ENCODE results near the gene EPHB2.
A peak's percentile ranks its signal among the peaks of the same experiment; 100 is the strongest.
"Not testable (repeated sequence)": the region's sequence is repeated elsewhere in the genome, so short reads cannot be mapped to it uniquely, and the experiment has no call there.

The EPHB2 gene

DNA sequence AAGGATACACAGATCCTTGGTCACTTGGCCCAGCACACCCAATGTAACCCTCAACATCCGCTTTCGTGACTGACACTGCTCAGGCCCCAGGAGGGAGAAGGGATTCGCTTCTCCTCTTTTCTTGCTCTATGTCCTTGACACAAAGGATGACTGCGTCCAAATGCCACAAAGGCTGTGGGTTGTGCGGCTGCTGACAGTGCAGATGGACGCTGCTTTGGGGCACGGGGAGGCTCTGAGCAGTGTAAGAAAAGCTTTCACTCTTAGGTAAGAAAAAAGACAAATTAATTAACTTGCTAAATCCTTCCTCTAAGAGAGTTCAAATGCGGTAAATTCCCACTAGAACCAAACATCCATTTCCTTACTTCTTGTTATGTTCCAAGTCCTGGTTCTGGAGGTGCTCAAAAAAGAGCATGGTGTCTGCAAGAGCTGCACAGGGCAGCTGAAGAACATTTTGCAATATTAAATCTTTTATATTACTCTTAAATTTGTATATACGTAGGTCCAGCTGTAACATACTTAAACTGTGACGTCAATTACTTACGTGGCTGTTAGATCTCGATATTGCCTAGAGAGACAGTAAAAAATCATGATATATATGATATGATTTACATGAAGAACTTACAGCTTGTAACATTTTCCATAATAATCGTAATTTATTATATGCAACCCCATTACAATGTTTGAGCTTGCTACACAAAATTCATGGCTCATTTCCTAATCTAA lies 19.4 kb upstream of the EPHB2 start:
- DNase-seq: no peak

DNA sequence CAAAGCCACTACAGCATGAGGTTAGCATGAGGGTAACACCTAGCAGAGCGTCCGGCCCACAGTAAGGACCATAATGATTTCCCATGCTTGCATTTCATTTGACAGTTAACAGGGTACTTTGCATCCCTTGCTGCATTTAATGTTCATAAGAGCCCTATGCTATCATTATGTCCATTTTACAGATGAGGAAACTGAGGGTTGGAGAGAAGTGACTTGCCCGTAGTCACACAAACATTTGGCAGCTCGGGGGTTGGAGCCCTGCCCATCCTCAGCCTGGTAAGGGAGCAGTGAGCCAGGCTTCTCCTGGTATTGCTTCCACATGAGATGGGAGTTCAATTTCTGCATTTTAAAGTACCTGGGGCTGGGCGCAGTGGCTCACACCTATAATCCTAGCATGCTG lies 16.5 kb upstream of the EPHB2 start:
- DNase-seq: no peak

DNA sequence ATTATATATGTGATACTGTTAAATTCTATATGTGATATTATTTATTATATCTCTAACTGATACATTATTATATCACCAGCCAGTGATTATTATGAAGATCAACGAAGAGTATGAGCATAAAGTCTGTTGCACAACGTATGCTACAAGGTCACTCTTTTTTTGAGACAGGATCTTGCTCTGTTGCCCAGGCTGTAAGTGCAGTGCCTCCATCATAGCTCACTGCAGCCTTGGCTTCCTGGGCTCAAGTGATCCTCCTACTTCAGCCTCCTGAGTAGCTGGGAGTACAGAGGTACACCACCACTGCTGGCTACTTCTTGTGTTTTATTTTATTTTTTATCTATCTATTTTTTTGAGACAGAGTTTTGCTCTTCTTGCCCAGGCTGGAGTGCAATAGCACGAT lies 14.0 kb upstream of the EPHB2 start:
- DNase-seq: no peak

DNA sequence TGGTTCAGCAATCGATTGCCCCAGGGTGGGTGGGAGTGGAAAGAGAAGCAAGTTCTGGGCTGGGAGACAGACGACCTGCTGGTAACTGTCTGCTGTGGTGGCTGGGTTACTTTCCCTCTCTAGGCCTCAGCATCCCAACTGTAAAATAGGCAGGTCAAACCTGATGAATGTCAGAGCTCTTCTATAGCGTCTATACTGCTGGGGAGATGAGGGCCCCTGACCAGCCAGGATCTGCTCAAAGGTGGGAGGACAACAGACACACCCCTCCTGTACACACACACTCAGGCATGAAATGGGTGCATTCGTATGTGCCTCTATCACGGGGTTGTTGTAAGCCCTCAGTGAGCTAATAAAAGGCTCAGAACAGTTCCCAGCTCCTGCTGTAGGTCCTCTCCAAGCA lies 12.7 kb upstream of the EPHB2 start:
- no peak for DNase-seq

DNA sequence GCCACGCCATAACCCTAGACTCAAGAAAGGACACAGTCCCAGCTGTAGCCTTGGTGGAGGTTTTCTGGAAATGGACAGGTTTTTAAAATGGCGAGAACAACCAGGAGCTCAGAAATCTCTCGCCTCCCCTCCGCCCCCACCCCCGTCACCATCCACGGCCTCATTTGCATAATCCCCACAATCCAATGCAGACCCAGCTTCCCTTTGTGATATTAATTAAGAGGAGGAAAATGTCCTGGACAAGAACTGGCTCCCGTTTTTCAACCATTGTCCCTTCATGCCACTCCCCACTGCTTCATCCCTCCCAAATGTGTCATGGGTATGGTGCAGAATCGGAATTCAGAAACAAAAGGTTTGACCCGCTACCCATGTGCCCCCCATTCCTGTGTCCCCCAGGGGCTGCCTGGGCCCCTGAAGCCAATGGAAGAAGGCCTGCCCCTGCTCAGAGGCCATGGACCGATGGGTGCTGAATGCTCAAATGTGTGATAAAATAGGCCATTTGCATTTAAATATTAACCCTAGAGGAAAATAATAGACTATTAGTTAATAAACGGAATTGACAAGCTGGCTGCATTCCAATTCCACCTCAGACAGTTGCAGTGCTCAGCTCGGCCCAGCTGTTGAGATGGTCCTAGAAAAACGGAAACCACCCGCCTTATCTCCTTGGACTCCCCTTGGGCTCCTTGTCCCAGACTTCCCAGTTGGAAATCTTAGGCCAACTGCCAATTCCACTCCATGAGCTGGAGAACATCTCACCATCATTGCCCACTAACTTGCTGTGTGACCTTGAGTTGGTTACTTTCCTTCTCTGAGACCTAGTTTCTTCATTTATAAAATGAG lies 10.7 kb upstream of the EPHB2 start:
- DNase-seq: no peak

DNA sequence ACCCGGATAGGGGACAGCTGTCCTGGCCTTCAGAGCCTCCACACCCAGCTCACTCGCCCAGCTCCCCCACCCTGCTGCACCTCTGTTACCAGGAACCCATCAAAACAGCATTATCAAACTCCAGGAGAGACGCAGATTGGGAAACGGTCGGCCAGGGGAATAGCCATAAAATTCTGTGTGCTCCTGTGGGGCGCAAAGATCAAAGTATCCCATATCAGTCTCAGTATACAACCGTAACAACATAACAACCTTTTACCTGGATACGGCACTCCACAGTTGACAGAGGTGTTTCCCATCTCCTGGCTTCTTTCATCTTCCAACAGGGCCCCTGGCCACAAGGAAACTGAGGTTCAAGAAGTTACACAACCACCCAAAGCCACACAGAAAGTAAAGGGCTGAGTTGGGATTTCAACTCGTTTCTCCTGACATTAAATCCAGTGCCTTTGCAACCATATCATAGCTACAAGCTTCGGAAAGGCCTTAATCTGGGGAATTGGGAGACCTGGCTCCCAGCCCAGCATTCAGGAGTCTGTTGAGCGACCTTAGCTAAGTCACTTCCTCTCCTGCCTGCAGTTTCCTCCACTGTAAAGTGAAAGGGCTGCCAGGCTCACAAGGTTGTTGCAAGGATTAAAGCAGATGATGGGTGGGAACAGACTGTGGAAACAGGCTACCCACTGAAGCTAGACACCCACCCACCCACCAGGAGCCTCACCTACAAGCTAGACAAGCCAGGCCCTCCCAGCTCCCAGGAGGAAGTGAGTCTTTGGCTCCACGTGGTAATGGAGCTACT lies 8.1 kb upstream of the EPHB2 start:
- DNase-seq: no peak

DNA sequence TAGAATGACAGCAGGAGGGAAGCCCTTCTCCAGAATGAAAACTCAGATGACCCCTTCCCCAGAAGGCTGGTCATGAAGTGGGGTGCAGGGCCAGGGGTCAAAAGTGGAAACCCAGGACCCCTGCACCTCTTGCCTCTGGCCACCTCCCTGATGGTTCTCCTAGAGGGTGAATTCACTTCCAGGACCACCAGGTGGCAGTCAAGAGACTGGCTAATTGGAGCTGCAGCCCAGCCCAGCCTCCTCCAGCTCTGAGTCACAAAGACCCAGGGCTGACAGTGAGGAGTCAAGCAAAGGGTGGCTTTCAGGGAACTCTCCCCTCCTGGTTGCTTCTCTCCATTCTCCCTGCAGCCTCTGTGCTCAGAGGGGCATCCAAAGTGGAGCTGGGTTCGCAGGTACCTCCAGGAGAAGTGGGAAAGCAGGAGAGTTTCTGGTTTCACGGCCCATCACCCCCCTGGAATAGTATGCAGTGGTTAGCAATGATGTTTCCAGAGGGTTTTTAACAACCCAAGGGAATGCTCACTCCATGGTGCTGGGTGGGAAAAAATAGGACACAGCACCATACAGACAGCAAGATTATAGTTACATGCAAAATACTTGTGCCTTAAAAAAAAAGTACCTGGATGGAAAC lies 6.1 kb upstream of the EPHB2 start:
- peak; percentile 75 for DNase-seq

DNA sequence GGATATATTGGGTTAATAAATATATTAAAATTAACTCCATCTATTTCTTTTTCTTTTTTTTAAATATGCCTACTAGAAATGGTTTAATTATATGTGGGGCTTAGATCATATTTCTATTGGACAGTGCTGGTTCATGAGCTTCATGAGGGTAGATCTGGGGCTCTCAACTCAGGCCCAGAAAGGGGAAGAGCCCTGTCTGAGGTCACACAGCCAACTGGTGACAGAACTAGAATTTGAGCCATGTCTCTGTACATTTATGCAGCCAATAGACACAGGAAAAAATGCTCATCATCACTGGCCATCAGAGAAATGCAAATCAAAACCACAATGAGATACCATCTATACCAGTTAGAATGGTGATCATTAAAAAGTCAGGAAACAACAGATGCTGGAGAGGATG lies 5.1 kb upstream of the EPHB2 start:
- no peak for DNase-seq

DNA sequence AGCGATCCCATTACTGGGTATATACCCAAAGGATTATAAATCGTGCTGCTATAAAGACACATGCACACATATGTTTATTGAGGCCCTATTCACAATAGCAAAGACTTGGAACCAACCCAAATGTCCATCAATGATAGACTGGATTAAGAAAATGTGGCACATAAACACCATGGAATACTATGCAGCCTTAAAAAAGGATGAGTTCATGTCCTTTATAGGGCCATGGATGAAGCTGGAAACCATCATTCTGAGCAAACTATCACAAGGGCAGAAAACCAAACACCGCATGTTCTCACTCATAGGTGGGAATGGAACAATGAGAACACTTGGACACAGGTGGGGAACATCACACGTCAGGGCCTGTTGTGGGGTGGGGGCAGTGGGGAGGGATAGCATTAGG lies 4.5 kb upstream of the EPHB2 start:
- not testable (repeated sequence) for DNase-seq

DNA sequence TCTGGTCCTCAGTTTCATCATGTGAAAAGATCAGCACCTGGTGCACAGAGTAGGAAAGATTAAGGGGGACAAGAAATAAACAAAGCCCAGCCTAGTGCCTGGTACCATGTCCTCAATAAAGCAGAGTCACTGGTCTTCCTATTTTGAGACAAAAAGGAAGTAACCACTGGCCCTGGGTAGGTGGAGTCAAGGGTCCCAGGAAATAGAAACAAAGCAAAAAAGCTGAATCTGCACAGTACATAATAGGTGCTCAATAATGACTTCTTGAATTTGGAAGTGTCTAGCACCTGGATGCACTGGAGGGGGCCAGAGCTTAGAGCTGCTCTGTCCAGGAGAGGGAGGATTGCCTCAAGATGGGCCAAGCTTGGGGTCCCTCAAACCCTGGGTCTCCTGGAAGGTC lies 1.9 kb upstream of the EPHB2 start:
- no peak for DNase-seq

DNA sequence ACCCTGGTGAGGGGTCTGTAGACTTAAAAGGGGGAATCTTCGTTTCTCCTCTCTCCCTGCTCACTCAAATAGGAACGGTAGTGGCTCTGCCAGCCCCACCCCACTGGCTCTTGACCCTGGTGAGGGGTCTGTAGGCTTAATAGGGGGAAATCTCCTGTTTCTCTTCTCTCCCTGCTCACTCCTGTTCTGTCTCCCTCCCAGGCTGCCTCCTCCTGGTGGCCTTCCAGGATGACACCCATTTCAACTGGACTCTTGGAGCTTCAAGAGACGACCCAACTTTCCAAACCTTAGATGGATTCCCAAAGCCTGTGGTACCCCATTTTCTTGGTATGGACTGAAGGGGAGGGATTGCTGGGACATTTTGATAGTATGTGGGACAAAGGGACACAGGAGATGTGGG lies 1.4 kb upstream of the EPHB2 start:
- no peak for DNase-seq

DNA sequence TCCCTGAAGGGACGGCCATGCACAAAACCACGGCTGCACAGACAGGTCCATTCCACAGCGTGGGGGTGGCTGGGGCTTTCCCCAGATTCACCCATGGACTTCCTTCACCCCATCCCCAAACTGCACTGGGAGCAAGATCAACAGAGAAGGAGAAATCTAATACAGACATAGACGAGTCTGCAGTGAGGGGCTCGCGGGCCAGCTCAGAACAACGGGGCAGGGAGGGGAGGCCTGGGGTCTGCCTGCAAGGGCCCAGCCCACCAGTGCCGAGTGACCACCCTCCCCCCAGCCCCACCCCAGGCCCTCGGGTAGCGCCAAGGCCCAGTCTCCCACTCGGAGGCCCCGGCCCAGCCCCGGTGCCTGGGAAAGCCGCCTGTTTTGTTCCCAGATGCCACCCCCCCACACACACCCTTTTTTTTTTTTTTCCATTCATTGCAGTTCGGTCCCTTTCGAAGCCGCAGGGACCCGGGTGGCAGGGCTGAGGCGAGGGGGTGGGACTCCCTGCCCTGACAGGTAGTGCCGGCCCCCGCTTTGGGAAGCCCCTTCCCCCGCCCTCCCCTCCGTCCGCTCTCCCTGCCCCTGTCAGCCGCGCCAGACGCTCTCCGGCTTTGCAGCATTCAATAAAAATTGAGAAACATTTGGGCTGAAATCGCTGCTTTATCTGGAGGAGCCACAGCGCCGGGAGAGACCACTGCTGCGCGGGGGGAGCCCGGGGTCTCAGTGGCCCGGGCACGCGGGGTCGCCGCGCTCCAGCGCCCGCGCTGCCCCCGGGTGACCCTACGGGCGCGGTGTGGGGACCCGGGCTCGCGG lies 543 bp upstream of the EPHB2 start:
- DNase-seq: peak; percentile 59

DNA sequence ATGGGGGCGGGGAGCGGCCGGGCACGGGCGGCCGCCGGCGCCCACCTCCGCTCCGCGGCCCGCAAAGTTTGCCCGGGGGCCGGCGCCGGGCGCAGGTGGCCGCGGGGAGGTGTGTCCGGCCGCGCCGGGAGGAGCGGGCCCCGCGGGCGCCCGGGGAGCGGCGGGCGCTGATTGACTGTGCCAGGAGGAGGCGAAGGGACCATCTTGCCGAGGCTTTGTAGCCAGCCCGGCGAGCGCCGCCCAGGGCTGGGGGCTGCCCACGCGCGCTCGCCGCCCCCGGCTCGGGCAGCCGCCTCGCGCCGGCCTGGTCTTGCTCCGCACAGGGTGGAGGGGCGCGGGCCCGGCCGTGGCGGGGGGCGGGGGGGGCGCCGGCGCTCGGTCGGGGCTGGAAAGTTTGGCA lies 432 bp downstream of the EPHB2 start:
- no peak for DNase-seq

DNA sequence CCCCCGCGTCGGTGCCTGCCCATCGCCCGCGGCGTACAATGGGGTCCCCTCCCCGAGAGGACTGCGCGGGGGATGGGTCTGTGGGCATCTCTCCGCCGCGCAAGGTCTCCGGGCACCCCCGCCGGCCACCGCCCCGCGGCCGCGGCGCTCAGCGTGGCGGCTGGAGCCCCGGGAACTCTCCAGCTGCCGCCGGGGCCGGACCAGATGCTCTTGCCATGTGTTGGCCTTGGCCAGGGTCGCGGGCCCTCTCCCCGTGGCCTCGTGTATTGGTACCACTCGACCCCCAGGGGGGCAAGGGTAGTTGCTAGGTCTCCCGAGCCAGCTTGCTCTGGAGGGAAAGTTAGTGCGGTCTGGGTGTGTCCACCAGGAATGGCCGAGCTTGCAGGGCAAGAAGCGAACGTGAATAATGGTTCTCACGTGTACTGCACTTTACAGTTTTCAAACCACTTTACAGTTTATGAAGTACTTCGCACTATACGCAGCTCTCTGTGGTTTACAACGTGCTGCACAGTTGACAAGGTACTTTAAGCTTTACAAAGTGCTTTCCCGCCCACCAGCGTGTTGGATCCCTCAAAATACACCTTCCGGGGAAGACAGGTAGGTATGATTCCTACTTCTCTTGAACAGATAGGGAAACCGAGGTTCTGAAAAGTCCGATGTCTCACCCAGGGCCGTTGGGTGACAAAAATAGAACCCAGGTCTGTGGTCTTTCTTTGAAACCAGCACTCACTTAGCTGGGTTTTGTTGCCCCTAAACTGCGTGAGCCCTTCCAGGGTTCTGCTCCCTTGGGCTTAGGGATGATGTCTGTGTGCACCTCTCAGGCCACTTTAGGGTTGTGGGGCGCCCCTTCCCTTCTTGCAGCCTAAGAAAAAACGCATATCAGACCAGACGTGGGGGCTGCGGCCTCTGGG lies 1.2 kb downstream of the EPHB2 start:
- no peak for DNase-seq

DNA sequence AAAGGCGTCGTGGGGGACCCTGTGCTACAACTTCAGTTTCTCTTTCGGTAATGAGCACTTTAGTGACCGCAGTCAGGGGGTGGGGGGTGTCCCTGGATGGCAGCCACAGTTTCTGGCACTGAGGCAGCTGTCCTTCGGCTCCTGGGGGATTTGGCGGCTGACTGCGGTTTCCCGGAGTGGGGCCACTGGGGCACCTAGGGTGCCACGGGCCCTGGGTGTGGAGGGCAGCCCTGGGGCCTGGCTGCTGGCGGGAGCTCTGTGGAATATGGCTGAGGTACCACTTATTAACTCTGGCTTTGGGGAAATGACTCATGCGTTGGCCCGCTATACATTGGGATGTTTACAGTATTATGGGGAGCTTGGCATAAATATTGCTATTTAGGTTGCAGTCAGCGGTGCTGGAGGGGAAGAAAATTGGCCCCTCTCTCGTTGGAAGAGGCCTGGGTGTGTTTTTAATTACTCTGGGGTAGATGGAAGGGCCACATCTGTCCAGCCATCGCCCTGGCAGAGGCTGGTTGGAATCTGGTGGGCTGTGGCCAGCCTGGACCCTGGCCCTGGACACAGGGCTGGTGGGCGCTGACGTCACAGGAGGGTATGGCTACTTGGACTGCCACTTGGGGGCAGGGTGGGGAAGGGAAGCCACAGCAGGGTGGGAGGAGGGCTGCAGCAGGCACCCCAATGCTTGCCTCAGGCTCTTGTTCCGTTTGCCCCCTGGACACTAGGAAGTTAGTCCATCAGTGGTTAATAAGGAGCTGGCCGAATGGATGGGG lies 2.0 kb downstream of the EPHB2 start:
- DNase-seq: no peak

DNA sequence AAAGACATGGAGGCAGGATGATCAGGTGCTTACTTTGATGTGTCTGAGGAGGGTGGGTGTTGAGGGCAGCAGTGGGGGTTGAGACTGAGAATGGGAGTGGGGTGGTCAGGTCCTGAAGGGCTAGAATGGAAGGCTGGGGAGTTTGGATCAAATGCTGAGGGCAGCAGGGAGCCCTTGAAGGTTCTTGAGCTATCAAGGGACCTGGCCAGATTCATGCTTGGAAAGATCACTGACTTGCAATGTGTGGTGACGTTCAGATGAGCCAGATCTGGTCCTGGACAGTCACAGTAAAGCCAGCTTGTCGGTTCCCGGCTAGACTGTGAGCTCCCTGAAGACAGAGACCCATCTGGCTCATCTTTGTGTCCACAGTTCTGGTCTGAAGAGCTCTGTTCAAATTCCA lies 3.8 kb downstream of the EPHB2 start:
- no peak for DNase-seq

DNA sequence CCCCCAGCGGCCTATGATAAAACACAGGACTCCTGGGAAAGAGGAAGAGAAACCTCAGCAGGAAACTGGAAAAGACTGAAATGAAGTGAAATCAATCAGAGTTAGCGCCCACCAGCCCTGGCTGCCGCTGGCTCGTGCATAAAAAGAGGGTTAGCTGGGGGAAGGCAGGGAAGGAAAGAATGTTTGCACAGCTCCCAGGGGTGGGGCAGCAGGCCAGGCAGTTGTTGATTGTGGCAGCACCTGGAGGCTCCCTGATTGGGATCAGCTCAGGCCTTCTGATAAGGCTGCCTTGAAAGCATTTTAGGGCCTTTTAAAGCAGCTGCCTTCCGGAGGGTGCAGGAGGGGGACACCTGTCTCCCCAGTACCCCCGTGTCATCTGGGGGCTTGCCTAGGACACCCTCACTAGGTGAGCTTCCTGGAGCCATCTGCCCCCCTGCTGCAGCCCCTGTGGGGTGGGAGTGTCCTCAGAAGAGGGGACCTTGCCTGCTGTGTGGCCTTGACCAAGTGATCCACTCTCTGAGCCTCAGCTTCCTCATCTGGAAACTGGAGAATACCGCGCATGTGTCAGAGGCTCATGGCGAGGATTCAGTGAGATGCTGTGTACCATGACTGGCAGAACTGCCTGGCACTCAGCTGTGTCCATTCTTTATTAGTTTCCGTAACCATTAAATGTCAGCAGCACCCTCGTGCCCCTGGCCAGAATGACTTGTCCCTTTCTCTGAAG lies 6.6 kb downstream of the EPHB2 start:
- peak; percentile 57 for DNase-seq

DNA sequence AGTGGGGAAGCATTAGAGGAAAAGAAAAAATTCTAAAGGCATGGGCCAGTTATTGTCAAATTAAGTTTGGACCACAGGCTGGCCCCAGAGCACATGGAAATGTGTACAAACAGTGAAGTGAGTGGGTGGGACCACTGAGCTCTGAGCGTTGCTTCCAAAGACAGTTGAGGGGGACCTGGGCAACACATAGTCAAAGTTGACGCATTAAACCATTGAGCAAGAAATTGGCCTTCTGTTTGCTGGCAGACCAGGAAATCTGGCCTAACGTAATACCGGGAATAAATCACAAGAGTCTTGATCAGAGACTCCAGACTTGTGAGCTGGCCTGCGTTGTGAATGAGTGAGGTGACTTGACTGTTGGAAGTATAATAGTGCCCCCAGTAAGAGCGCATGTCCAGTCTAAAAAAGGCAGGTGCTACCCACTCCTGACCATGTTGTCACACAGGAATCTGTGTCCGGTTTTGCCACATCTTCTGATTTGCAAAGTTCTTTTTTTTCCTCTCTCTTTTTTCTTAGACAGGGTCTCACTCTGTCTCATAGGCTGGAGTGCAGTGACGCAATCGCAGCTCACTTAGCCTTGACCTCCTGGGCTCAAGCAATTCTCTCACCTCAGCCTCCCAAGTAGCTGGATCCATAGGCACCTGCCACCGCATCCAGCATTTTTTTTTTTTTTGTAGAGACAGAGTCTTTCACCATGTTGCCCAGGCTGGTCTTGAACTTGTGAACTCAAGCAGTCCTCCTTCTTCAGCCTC lies 10.7 kb downstream of the EPHB2 start:
- no peak for DNase-seq

Measured in NCI-H2171 treated with DMSO at 0.1 percent for 48 hours (cell line).